HCT116 (cell line): Measurements from ENCODE around the gene IBA57. TPM values are rescaled to one million over a fixed set of nuclear protein-coding genes. Genes with fewer than 3 reads are reported as not detected.

ENCODE experiments used
- ATAC-seq: fragments of 200-7000 bp; cut with Tn5 transposase; 2 replicates; pipeline ENCODE4 v1.9.1; 2020; ENCODE audit warnings: mild to moderate bottlenecking, moderate library complexity
- BruUV-seq: library from RNA; stranded (reverse); fragments of 400-500 nt; replicated peaks from 2 replicates; lab custom pipeline; 2021; lab: Mats Ljungman, UMichigan
- CTCF ChIA-PET: fragments of 300-600 bp; sonication (Branson Sonifier 250); formaldehyde crosslinking; loops from one replicate; lab custom pipeline; 2021; ENCODE audit warnings: antibody characterized with exemption; lab: Charles Lee
- POLR2A ChIA-PET: fragments of 300-600, 350-600 bp; sonication (Branson Sonifier 250); formaldehyde crosslinking; loops from one replicate; lab custom pipeline; 2021; ENCODE audit warnings: antibody characterized with exemption; lab: Charles Lee
- RAD21 ChIA-PET, 2 experiments: fragments of 300-600 bp; sonication (Branson Sonifier 250); formaldehyde crosslinking; loops; one replicate each; lab custom pipeline; 2023; ENCODE audit warnings: low total read pairs in 2 of 2; ENCODE audit not compliant: uncharacterized antibody in 2 of 2, unreplicated experiment in 2 of 2, low non-redundant PET in 1 of 2; lab: Charles Lee
- DNase-seq: peaks from one replicate; pipeline ENCODE4 v3.0.0-alpha.2; 2010; ENCODE audit warnings: low read depth, low spot score
- H2AFZ ChIP-seq: fragments of 200-600 bp; shearing (Covaris generic), sonication (generic); 2 replicates; pipeline ENCODE4 v1.6.1; 2017; ENCODE audit warnings: low read depth, mixed run types, mixed read lengths, antibody characterized with exemption, low read length; ENCODE audit not compliant: poor library complexity, severe bottlenecking
- H3K27ac ChIP-seq: 2 replicates; pipeline ENCODE4 v1.5.1; 2012; ENCODE audit warnings: low read depth, low read length
- H3K27me3 ChIP-seq: fragments of 200-600 bp; sonication (generic); 2 replicates; pipeline ENCODE4 v1.6.1; 2016; ENCODE audit warnings: mixed run types, low read length, mixed read lengths; ENCODE audit not compliant: insufficient read depth
- H3K36me3 ChIP-seq, 2 experiments: fragments of 200-500 bp in 1 of 2; fragments of 200-600 bp in 1 of 2; sonication (Bioruptor generic) in 1 of 2; sonication (generic) in 1 of 2; 2 replicates each; pipeline versions ENCODE4 v1.5.1 to v1.6.1; 2014 to 2016; ENCODE audit warnings: low read length in 2 of 2, inconsistent platforms in 1 of 2, mixed read lengths in 1 of 2, mixed run types in 1 of 2; ENCODE audit not compliant: insufficient read depth in 2 of 2, control insufficient read depth in 1 of 2
- H3K4me1 ChIP-seq, 2 experiments: fragments of 200-600 bp in 1 of 2; sonication (generic) in 1 of 2; 2 replicates each; pipeline versions ENCODE4 v1.5.1 to v1.6.1; 2012 to 2017; ENCODE audit warnings: low read length in 2 of 2, inconsistent platforms in 1 of 2, mild to moderate bottlenecking in 1 of 2, mixed read lengths in 1 of 2, mixed run types in 1 of 2, moderate library complexity in 1 of 2; ENCODE audit not compliant: insufficient read depth in 2 of 2, control insufficient read depth in 1 of 2
- H3K4me2 ChIP-seq: fragments of 200-600 bp; sonication (generic); 2 replicates; pipeline ENCODE4 v1.6.1; 2017; ENCODE audit warnings: mixed run types, low read length, mixed read lengths
- H3K4me3 ChIP-seq, 2 experiments: fragments of 200-600 bp in 1 of 2; sonication (generic) in 1 of 2; replicated peaks in 1 of 2; 2 replicates each; pipeline ENCODE4 v1.5.1; 2011 to 2016; ENCODE audit warnings: low read length in 2 of 2, control low read depth in 1 of 2, low read depth in 1 of 2, mild to moderate bottlenecking in 1 of 2, mixed read lengths in 1 of 2, mixed run types in 1 of 2
- H3K79me2 ChIP-seq: fragments of 200-600 bp; sonication (generic); 2 replicates; pipeline ENCODE4 v1.6.1; 2017; ENCODE audit warnings: mild to moderate bottlenecking, mixed run types, low read length, moderate library complexity, mixed read lengths; ENCODE audit not compliant: insufficient read depth
- H3K9ac ChIP-seq: fragments of 200-600 bp; sonication (generic); 2 replicates; pipeline ENCODE4 v1.6.1; 2016; ENCODE audit warnings: low read length, mixed read lengths
- H3K9me2 ChIP-seq: fragments of 200-600 bp; sonication (generic), shearing (Covaris generic); 2 replicates; pipeline ENCODE4 v1.6.1; 2017; ENCODE audit warnings: mixed run types, mild to moderate bottlenecking, moderate library complexity; ENCODE audit not compliant: insufficient read depth
- H3K9me3 ChIP-seq, 2 experiments: fragments of 200-500 bp in 1 of 2; fragments of 200-600 bp in 1 of 2; sonication (Bioruptor generic) in 1 of 2; sonication (generic) in 1 of 2; 2 replicates each; pipeline ENCODE4 v1.6.1; 2014 to 2017; ENCODE audit warnings: low read length in 2 of 2, mixed read lengths in 2 of 2, inconsistent platforms in 1 of 2, low read depth in 1 of 2, mild to moderate bottlenecking in 1 of 2, mixed run types in 1 of 2, moderate library complexity in 1 of 2; ENCODE audit not compliant: control insufficient read depth in 1 of 2, insufficient read depth in 1 of 2
- H4K20me1 ChIP-seq: fragments of 200-600 bp; sonication (generic), shearing (Covaris generic); 2 replicates; pipeline ENCODE4 v1.6.1; 2017; ENCODE audit warnings: mixed run types, mild to moderate bottlenecking, moderate library complexity; ENCODE audit not compliant: insufficient read depth
- CBX3 ChIP-seq: IDR thresholded peaks from 2 replicates; pipeline ENCODE4 v1.6.1; 2012; ENCODE audit warnings: low read depth
- EGR1 ChIP-seq: IDR thresholded peaks from 2 replicates; pipeline ENCODE4 v1.6.1; 2012; ENCODE audit warnings: low read depth
- ELF1 ChIP-seq: IDR thresholded peaks from 2 replicates; pipeline ENCODE4 v1.6.1; 2012; ENCODE audit warnings: low read depth, borderline replicate concordance
- EZH2 ChIP-seq: fragments of 200-600 bp; sonication (generic); IDR thresholded peaks from 2 replicates; pipeline ENCODE4 v1.6.1; 2017; ENCODE audit warnings: antibody characterized with exemption, mixed run types
- JUND ChIP-seq: IDR thresholded peaks from 2 replicates; pipeline ENCODE4 v1.6.1; 2012
- POLR2A ChIP-seq: IDR thresholded peaks from 2 replicates; pipeline ENCODE4 v1.7.0; 2011; ENCODE audit warnings: borderline replicate concordance; ENCODE audit not compliant: insufficient read depth, insufficient read length; ENCODE audit errors: extremely low read depth
- POLR2AphosphoS5 ChIP-seq: IDR thresholded peaks from 2 replicates; pipeline ENCODE4 v1.6.1; 2011; ENCODE audit warnings: mild to moderate bottlenecking, low read depth, low read length, moderate library complexity
- SIN3A ChIP-seq: IDR thresholded peaks from 2 replicates; pipeline ENCODE4 v1.6.1; 2012; ENCODE audit warnings: low read depth
- SRF ChIP-seq: IDR thresholded peaks from 2 replicates; pipeline ENCODE4 v1.6.1; 2012; ENCODE audit warnings: low read depth
- TCF7L2 ChIP-seq: IDR thresholded peaks from 2 replicates; pipeline ENCODE4 v1.7.0; 2011; ENCODE audit warnings: borderline replicate concordance, inconsistent platforms; ENCODE audit not compliant: insufficient read depth, insufficient read length; ENCODE audit errors: extremely low read depth
- intact Hi-C: fragments of 100-400 bp; cut with micrococcal nuclease; formaldehyde crosslinking; loops from 2 replicates; pipeline ENCODE4 v1.10.0; 2022
- total RNA-seq: library from RNA; stranded (reverse); gene quantifications from one replicate; pipeline ENCODE4 v1.2.1, GENCODE V29; 2021; ENCODE audit not compliant: unreplicated experiment
- TF ChIP-seq, protein P1 (sequence below): IDR thresholded peaks from 2 replicates; pipeline ENCODE4 v1.6.1; 2012; ENCODE audit warnings: low read depth
- TF ChIP-seq, protein P2 (sequence below): IDR thresholded peaks from 2 replicates; pipeline ENCODE4 v1.6.1; 2012
- TF ChIP-seq, protein P3 (sequence below): IDR thresholded peaks from 2 replicates; pipeline ENCODE4 v1.6.1; 2012
- TF ChIP-seq, protein P4 (sequence below), 3 experiments: fragments of 200-600 bp in 1 of 3; sonication (generic) in 1 of 3; IDR thresholded peaks in 2 of 3; conservative IDR thresholded peaks in 1 of 3; 2 replicates each; pipeline ENCODE4 v1.5.1; 2012 to 2017; ENCODE audit warnings: low read depth in 2 of 3, low read length in 2 of 3, antibody characterized with exemption in 1 of 3, borderline replicate concordance in 1 of 3, control low read depth in 1 of 3, mild to moderate bottlenecking in 1 of 3, mixed read lengths in 1 of 3, mixed run types in 1 of 3, moderate library complexity in 1 of 3; ENCODE audit not compliant: insufficient read depth in 1 of 3

The IBA57 gene
- total RNA-seq, 1 experiment from 2014 or later, result 11.6 TPM

DNA sequence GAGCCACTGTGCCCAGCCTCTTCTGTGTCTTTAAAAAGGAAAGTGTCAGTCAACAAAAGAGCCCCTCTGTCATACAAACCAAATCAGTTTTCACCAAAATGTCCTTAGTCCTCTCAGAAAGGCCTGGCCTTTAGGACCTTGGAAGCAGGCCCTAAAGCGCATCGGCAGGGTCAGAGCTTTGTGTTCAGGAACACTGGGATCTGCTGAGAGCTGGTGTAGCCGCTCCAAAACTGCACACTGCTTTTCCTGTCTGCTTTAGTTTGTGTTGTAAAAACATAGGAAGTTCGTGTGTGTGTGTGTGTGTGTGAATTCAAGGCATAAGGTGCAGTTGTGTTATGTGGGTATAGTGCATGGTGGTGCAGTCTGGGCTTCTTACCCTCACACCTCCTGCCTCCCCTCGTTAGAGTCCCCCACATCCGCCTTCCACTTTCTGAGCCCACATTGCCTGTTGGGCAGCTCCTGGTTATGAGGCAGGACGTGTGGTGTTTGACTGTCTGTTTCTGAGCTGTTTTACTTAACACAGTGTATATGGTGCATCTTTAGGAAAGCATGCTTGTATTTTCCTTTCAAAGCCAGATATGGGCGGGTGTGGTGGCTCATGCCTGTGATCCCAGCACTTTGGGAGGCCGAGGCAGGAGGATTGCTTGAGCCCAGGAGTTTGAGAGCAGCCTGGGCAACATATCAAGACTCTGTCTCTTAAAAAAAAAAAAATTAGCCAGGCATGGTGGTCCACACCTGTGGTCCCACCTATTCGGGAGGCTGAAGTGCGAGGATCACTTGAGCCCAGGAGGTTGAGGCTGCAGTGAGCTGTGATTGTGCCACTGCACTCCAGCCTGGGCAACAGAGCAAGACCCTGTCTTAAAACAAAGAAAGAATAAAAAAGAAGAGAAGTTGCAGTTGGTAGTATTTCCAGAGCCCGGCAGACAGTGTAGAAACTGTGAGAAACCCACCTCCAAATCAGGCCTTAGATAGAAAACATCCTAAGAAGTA, 12.4 kb downstream of the IBA57 start:
- H3K9me3 ChIP-seq, result no peaks in the 10 kb centered on the region
- TF ChIP-seq, protein P1, sequence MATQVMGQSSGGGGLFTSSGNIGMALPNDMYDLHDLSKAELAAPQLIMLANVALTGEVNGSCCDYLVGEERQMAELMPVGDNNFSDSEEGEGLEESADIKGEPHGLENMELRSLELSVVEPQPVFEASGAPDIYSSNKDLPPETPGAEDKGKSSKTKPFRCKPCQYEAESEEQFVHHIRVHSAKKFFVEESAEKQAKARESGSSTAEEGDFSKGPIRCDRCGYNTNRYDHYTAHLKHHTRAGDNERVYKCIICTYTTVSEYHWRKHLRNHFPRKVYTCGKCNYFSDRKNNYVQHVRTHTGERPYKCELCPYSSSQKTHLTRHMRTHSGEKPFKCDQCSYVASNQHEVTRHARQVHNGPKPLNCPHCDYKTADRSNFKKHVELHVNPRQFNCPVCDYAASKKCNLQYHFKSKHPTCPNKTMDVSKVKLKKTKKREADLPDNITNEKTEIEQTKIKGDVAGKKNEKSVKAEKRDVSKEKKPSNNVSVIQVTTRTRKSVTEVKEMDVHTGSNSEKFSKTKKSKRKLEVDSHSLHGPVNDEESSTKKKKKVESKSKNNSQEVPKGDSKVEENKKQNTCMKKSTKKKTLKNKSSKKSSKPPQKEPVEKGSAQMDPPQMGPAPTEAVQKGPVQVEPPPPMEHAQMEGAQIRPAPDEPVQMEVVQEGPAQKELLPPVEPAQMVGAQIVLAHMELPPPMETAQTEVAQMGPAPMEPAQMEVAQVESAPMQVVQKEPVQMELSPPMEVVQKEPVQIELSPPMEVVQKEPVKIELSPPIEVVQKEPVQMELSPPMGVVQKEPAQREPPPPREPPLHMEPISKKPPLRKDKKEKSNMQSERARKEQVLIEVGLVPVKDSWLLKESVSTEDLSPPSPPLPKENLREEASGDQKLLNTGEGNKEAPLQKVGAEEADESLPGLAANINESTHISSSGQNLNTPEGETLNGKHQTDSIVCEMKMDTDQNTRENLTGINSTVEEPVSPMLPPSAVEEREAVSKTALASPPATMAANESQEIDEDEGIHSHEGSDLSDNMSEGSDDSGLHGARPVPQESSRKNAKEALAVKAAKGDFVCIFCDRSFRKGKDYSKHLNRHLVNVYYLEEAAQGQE, result no peak
- TF ChIP-seq SIN3A, result no peak
- no peak for TF ChIP-seq EZH2
- TF ChIP-seq POLR2A, result no peak
- TF ChIP-seq POLR2AphosphoS5, result no peak
- no peak for TF ChIP-seq SRF
- TF ChIP-seq CBX3, result no peak
- no peak for TF ChIP-seq JUND
- no peak for TF ChIP-seq EGR1
- TF ChIP-seq, protein P2, sequence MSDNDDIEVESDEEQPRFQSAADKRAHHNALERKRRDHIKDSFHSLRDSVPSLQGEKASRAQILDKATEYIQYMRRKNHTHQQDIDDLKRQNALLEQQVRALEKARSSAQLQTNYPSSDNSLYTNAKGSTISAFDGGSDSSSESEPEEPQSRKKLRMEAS, result no peak
- no peak for TF ChIP-seq ELF1
- no peak for TF ChIP-seq TCF7L2
- TF ChIP-seq, protein P3, sequence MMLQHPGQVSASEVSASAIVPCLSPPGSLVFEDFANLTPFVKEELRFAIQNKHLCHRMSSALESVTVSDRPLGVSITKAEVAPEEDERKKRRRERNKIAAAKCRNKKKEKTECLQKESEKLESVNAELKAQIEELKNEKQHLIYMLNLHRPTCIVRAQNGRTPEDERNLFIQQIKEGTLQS, result no peak
- TF ChIP-seq, protein P4, sequence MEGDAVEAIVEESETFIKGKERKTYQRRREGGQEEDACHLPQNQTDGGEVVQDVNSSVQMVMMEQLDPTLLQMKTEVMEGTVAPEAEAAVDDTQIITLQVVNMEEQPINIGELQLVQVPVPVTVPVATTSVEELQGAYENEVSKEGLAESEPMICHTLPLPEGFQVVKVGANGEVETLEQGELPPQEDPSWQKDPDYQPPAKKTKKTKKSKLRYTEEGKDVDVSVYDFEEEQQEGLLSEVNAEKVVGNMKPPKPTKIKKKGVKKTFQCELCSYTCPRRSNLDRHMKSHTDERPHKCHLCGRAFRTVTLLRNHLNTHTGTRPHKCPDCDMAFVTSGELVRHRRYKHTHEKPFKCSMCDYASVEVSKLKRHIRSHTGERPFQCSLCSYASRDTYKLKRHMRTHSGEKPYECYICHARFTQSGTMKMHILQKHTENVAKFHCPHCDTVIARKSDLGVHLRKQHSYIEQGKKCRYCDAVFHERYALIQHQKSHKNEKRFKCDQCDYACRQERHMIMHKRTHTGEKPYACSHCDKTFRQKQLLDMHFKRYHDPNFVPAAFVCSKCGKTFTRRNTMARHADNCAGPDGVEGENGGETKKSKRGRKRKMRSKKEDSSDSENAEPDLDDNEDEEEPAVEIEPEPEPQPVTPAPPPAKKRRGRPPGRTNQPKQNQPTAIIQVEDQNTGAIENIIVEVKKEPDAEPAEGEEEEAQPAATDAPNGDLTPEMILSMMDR (IDR thresholded peaks at IDR 0.05 in 2 of 3, conservative IDR thresholded peaks at IDR 0.05 in 1 of 3; ENCODE audit: borderline replicate concordance in 1 of 3, insufficient read depth in 1 of 3, low read depth in 2 of 3, low read length in 2 of 3), result no peak
- H3K4me3 ChIP-seq, result no peak overlapping the region
- CTCF ChIA-PET, result interaction anchor here (1.2 to 1.4 kb wide), 2 partner anchors 13 to 178 kb away, joined by 3 to 4 read pairs; partner anchors contain the start of gene IBA57
- RAD21 ChIA-PET, result no interaction called here
- no peaks in the 10 kb centered on the region for H3K9me2 ChIP-seq
- intact Hi-C loops, result no loop called here
- no peak overlapping the region for H3K27ac ChIP-seq
- H3K4me1 ChIP-seq, result peaks cover 5 to 25% of the 10 kb centered on the region in 2 experiments
- POLR2A ChIA-PET, result interaction anchor here (1.6 kb wide), 1 partner anchor 13 kb away, joined by 3 read pairs; no protein-coding TSS in a partner anchor
- ATAC-seq (no peak), DNase-seq (no peak)
- H3K4me2 ChIP-seq, result no peak overlapping the region
- no peaks in the 10 kb centered on the region for H3K27me3 ChIP-seq
- no peaks in the 10 kb centered on the region for H3K79me2 ChIP-seq
- BruUV-seq, result no TSS peak
- H2AFZ ChIP-seq, result no peak overlapping the region
- no peaks in the 10 kb centered on the region for H4K20me1 ChIP-seq
- H3K36me3 ChIP-seq, result no peaks in the 10 kb centered on the region
- H3K9ac ChIP-seq, result no peak overlapping the region
